Measurements from ENCODE around the gene NUTM1.

- no peak for TF ChIP-seq CTCF (IDR thresholded peaks at IDR 0.05)
- no peak for TF ChIP-seq POLR2A (IDR thresholded peaks at IDR 0.05)
These were observed 6.7 kb upstream of the NUTM1 start for GRCh38 chr15:34336231-34336990.
